NCI-H774 (cell line): ENCODE results near the gene SFXN1.
"Not testable (repeated sequence)": the region's sequence is repeated elsewhere in the genome, so short reads cannot be mapped to it uniquely, and the experiment has no call there.

Experiments used
- DNase-seq: peaks from one replicate; lab custom pipeline; 2025; lab: John Stamatoyannopoulos, UW

The SFXN1 gene

DNA sequence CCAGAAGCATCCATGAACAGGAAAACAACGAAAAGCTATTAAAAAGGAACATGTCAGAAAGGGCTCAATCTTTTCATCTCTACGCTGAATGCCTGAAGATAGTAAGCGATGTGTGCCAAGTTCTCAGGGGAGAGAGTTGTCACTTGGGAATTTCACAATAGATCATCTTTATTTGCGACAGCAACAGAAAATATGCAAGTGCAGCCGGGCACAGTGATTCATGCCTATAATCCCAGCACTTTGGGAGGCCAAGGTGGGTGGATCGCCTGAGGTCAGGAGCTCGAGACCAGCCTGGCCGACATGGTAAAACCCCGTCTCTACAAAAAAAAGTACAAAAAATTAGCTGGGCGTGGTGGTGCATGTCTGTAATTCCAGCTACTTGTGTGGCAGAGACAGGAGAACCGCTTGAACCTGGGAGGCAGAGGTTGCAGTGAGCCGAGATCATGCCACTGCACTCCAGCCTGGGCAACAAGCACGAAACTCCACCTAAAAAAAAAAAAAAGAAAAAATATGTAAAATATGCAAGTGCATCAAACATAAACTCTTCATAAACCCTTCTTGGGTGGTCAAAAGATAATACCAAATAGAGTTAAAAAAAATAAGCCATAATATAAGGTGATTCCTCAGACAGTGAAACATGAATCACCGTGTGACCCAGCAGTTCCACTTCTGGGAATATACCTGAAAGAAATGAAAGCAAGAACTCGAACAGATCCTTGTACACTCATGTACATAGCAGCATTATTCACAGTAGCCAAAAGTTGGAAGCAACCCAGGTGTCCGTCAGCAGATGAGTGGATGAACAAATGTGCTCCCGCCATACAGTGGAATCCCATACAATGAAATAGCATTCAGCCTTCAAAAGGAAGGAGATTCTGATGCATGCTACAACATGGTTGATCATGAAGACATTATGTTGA lies 16.2 kb downstream of the SFXN1 start:
- no peak for DNase-seq

GRCh38 chr5:175501759-175502158 lies 23.4 kb downstream of the SFXN1 start:
- DNase-seq = no peak

DNA sequence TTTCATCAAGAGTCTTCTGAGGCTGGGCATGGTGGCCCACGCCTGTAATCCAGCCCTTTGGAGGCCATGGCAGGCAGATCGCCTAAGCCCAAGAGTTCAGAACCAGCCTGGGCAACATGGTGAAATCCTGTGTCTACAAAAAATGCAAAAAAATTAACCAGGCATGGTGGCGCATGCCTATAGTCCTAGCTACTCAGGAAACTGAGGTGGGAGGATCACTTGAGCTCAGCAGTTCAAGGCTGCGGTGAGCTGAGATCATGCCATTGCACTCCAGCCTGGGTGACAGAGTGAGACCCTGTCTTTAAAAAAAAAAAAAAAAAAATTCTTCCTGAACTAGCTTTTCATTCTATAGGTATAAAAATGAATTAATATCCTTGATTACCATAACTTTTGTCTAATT lies 29.3 kb downstream of the SFXN1 start:
- not testable (repeated sequence) for DNase-seq

GRCh38 chr5:175508896-175509295 lies 30.5 kb downstream of the SFXN1 start:
- DNase-seq = no peak

DNA sequence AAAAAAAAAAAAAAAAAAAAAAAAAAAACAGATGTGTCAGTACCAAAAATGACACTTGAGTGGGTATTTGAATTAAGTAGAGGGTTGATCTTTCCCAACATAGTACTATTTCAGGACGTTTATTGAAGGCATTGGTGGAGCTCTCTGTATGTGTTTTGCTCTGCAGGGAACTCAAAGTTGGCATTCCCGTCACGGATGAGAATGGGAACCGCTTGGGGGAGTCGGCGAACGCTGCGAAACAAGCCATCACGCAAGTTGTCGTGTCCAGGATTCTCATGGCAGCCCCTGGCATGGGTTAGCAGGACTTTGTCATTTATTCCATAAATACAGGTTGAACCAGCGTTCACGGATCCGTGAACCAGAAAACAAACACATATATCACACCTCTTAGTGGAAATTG lies 34.9 kb downstream of the SFXN1 start:
- DNase-seq = no peak

- DNase-seq = no peak
Observed at GRCh38 chr5:175513726-175514125, 35.4 kb downstream of the SFXN1 start.

- DNase-seq = no peak
Observed at GRCh38 chr5:175516933-175517823, 38.8 kb downstream of the SFXN1 start.

DNA sequence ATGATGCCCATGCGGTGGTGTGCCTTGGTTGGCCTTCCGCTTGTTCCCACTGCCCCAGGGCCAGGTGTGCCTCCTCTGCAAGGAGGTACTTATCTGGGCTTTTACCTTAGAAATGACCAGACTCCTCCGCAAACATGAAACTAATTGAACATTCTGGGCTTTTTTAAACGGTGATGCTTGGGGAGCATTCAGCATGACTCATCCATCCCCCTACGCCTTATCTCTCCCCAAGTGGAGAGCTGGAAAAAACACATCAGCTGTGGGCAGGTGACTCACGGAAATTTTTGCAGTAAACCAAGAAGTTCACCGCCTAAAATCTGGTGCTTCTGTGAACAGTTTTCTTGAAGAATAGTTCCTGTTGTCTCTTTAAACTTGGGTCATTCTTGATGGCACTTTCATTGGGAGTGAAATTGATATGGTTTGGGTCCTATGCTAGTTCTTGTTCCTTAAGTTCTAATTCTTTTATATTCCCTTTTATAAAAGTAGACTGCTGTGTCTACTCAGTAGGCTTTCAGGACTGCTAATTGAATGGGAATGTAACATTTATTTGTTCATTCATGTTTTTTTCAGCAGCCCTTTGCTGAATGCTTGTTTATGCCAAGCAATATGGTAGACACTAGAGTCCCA lies 39.6 kb downstream of the SFXN1 start:
- no peak for DNase-seq

DNA sequence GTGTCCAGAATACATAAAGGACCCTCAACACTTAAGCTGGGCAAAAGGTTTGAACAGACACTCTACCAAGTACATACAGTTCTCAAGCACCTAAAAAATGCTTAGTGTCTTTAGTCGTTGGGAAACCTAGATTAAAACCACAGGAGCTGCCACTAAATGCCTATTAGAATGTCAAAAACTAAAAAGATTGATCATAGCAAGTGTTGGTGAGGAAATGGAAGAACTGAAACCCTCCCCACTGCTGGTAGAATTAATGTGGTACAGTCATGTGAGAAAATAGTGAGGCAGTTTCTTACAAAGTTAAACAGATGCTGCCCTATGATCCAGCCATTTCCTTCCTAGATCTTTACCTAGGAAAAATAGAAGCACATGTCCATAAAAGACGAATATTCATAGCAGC lies 40.6 kb downstream of the SFXN1 start:
- no peak for DNase-seq

DNA sequence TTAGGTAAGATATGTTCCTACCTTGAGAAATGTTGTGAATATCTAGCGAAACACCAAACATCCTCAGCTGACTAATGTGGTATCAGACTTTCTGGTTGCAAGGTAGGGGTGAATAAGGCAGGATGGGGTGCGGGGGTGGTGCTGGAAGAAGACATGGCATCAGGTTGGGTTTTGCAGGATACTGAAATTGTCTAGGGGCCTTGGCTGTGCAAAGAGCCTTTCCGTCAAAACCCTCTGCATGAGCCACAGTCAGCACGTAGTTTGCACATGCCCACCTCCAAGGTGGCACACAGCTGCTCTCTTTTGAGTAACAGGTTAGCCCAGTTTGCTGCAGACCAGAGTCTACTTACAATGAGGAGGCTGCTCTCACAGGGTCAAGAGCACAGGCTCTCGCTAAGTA lies 42.0 kb downstream of the SFXN1 start:
- no peak for DNase-seq

DNA sequence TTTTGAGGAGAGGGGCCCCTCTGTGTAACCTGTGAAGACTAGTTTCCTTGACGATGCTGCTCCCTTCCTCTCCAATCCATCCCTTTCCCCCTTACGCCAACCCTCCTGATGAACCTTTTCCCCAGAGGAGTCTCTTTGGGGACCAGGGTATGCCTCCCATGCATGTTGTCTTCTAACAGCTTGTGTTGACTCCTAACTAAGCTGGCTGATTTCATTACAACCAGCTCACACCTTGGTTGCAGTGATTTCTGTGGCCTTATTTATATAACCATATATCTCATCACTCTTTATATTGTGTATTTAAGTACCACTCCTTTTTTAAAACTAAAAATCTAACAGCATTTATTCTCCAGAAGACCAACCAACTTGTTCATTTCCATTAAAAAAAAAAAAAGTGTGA lies 42.5 kb downstream of the SFXN1 start:
- no peak for DNase-seq

GRCh38 chr5:175521313-175521833 lies 43.0 kb downstream of the SFXN1 start:
- DNase-seq = no peak

DNA sequence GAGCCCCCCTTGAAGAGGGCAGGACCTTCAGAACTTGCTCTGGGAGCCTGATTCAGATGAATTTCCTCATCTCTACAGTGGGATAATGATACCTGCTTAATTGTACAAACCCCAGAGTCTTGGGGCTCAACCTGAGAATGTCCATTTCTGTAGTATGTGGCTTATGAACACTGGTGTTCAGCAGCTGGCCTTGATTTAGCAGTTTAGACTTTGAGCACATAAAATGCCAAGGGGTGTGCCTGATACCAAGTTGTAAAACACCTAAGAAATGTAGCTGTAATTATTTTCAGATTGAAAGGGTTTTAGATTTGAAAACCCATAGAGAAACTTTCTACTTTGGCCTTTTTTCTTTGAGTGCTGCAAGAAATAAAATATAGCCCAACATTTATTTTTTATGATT lies 44.9 kb downstream of the SFXN1 start:
- DNase-seq = no peak

DNA sequence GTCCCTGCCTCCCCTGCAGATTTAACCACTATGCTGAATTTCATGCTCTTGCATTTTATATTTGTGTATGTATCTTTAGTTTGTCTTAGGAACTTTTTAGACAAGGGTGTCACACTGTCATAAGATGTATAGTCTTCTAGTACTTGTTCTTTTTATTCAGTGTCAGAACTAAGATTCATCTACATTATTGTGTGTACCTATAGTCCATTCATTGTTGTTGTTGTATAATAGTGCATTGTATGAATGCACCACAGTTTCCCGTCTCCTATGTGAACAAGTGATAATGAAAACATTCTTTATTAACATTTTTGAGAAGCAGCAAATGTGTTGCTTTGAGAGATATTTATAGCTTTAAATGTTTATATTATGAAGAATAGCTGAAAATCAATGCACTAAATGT lies 45.9 kb downstream of the SFXN1 start:
- no peak for DNase-seq

- no peak for DNase-seq
Observed at GRCh38 chr5:175526691-175527090, 48.3 kb downstream of the SFXN1 start.

GRCh38 chr5:175531361-175531760 lies 53.0 kb downstream of the SFXN1 start:
- no peak for DNase-seq

GRCh38 chr5:175534070-175534932 lies 55.9 kb downstream of the SFXN1 start:
- peak; percentile 86 for DNase-seq

DNA sequence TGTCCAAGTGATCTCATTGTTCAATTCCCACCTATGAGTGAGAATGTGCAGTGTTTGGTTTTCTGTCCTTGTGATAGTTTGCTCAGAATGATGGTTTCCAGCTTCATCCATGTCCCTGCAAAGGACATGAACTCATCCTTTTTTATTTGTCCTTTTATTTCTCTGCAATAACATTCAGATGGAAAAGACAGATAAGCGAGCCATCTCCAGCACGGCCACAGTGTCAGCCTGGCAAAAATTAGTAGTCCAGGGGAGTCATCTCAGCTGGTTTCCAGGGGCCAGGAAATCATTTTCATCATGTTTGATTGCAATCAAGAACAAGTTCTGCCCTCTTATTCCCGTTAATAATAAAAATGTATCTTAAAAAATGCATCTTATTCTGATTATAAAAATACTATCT lies 57.0 kb downstream of the SFXN1 start:
- not testable (repeated sequence) for DNase-seq

DNA sequence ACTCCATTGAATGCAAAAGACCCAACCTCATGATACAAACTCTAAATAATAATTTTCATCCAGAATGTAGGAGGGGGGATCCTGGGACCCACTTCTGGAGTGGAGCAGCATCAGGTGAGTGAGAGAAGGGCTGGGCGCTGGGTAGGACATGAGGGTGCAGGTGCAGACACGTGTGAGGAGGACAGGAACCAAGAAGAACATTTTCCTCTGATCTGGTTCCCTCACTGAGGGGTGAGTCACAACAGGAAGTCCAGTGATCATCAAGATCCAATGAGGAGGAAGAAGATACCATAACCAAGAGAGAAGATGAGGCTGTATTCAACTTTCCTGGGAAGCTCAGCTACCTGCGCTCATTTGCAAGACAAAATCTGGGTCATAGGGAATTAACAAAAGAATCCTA lies 57.4 kb downstream of the SFXN1 start:
- no peak for DNase-seq

GRCh38 chr5:175538576-175538975 lies 60.2 kb downstream of the SFXN1 start:
- DNase-seq = no peak

- DNase-seq = no peak
Observed at GRCh38 chr5:175539936-175540335, 61.6 kb downstream of the SFXN1 start.
